GM21360 (cell line): ENCODE data around the gene NYAP2.
A peak's percentile ranks its signal among the peaks of the same experiment; 100 is the strongest.

Experiments
- ATAC-seq: cut with Tn5 transposase; IDR thresholded peaks from one replicate; pipeline ENCODE4 v1.9.1; 2021; ENCODE audit warnings: mild to moderate bottlenecking, moderate library complexity; ENCODE audit not compliant: unreplicated experiment

The NYAP2 gene

DNA sequence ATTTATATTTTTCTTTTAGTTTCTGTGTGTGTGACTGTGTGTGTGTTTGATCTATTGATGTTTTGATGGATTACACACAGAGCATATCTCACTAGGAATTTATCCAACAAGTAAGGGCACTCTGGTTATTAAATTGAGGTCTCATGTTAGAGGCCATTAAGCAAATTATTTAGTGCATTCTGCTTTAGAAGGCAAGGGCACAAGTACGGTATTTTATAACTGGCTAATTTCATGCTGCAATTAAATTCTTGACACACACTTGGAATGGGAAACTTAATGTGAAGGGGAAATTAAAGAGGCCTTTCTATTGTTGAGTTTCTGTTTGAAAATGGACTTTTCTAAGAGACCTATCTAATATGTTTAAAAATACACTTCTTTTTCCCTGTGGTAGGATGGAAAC is 25.8 kb downstream of the NYAP2 start:
- ATAC-seq = no peak

GRCh38 chr2:225428360-225428759 is 28.9 kb downstream of the NYAP2 start:
- no peak for ATAC-seq

GRCh38 chr2:225429717-225430116 is 30.2 kb downstream of the NYAP2 start:
- no peak for ATAC-seq

GRCh38 chr2:225431105-225431863 is 31.8 kb downstream of the NYAP2 start:
- no peak for ATAC-seq

GRCh38 chr2:225434014-225434413 is 34.5 kb downstream of the NYAP2 start:
- no peak for ATAC-seq

DNA sequence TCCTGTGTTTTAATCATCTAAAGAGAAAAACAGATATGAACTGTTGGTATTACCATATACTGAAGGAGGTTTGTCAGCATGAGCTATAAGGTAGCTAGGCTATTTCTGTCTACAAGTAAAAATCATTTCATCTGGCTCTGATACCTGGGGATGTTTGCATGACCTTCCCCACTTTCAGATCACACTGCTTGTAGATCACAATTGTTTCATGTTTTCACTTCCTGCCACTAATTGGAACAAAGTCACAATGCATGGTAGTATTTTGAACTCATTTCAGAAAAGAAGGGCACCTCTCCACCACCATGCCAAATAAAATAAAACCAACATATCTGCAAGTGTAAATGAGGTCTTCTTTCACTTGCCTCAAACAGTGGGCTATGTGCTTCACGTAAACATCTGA is 37.8 kb downstream of the NYAP2 start:
- ATAC-seq = peak; percentile 50

- ATAC-seq = no peak
Measured at GRCh38 chr2:225438248-225438647, 38.7 kb downstream of the NYAP2 start.

GRCh38 chr2:225452677-225453076 is 53.2 kb downstream of the NYAP2 start:
- ATAC-seq = no peak

DNA sequence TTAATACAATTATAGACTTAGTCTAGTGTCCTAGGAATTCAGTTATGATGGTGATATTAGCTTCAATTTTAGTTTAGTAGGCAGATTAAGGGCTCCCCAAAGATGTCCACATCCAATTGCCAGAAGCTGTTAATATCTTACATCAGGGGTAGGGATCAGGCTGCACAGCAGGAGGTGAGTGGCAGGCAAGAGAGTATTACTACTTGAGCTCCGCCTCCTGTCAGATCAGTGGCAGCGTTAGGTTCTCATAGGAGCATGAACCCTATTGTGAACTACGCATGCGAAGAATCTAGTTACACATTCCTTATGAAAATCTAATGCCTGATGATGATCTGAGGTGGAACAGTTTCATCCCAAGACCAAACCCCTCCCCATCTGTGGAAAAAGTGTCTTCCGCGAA is 54.9 kb downstream of the NYAP2 start:
- no peak for ATAC-seq

- no peak for ATAC-seq
Measured at GRCh38 chr2:225456619-225457260, 57.2 kb downstream of the NYAP2 start.

DNA sequence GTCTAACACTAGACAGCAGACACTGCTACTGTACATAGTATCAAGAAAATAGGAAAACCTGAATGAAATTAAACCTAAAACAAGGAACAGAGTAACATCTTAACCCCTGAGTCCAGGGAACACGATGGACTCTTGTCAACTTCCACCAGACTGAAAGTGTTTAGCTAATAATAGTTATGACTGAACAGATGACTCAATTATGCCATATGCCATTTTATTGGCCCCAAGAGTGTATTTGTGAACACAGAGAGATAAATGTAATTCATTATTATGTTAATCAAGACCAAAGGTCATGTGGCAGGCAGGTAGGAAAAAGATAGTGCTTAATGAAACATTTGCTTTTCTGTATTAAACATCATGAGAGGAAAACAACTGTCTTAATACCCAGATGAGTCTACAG is 58.0 kb downstream of the NYAP2 start:
- no peak for ATAC-seq

DNA sequence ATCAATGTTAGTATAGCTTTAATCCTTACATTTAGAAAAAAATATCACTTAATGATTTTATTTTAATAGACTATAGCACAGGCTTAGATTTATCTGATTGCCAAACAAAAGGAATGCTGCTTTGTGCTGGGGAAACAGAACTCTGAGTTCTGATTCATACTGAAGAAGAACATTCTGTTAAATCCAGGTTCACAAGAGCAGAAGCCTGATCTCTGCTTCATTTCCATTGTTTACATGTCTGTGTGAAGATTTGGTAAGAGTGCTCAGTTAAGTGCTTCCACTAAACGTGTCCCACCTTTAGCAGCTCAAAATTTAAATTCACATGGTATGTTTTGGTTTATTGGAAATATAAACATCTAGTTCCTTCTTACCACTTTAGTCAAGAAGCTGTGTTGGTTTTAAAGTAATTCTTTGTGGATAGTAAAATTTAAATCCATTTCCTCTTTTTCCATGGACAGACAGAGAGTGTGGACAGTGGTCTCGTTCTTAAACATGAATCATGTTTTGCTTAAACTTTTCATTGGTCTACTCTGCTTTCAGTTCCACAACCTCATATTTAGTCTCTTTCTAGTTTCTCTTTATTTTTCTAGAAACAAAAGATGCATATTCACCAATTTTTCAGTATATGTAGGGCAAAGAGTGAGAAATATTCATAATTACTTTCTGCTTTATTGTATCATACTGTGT is 59.1 kb downstream of the NYAP2 start:
- ATAC-seq = no peak

DNA sequence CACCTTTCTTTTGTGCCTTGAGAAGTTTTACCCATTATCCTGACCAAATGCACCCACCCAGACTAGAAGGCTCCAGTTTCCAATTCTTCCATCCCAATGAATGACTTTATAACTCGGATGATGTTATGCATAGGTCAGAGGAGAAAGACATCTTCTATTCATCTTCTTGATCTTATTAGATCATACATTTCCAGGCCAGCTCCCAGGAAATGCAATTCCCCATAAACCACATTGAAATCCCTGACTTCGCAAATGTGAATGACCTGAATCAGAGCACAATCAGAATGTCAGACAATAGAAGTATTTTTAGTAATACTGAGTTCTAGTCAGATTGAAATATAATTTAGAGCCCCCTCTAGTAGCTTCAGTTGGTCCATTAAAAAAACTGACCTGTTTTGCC is 62.9 kb downstream of the NYAP2 start:
- no peak for ATAC-seq

- no peak for ATAC-seq
Measured at GRCh38 chr2:225462945-225463344, 63.4 kb downstream of the NYAP2 start.

DNA sequence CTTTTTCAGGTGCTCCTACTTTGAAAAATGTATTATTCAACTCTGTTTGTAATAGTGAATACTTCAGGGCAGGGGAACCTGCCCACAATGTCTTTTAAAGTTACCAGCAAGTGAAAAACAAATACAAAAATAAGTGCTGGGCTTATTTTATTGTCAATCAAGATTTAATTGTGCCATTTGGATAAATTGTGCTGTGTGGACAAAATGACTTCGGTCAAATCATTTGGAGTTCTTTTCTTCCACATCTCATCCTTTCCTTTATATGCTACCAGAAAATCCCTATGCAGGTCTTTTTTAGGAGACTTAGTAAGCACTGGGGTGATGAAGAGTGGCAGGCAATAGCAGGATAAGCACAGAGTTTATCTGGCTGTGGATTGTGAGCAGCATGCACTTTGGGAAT is 63.9 kb downstream of the NYAP2 start:
- ATAC-seq = no peak

DNA sequence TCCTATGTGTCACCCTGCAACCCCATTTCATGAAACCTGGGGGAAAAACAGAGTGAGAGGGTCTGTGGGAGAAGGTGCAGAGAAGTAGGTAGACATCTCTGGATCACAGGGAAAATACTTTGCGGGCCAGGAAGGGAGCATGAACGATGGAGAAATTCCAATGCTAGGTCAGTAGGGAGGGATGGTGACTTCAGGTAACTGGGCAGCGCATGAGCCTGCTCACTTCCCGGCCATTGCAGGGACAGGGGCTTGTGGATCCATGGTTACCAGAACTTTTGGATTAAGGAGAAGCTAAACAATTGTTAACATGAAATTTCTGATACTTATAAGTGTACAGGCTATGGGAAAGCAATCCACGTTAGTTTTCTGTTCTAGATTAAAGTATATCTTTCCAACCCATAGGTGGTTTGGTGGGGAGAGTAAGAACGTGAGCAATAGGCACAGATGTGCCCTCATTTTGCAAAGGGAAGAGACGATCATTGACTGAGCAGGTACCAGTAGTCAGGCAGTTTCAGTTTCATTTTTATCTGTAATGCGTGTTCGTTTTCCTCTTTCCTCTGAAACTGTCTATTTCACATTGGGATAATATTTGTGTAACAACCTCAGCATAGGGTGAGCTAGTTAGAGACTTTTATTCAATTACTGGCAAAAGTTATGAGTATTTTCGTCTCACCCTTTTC is 65.0 kb downstream of the NYAP2 start:
- peak; percentile 90 for ATAC-seq

GRCh38 chr2:225465827-225466226 is 66.3 kb downstream of the NYAP2 start:
- ATAC-seq = no peak

- ATAC-seq = no peak
Measured at GRCh38 chr2:225466891-225467604, 67.5 kb downstream of the NYAP2 start.

DNA sequence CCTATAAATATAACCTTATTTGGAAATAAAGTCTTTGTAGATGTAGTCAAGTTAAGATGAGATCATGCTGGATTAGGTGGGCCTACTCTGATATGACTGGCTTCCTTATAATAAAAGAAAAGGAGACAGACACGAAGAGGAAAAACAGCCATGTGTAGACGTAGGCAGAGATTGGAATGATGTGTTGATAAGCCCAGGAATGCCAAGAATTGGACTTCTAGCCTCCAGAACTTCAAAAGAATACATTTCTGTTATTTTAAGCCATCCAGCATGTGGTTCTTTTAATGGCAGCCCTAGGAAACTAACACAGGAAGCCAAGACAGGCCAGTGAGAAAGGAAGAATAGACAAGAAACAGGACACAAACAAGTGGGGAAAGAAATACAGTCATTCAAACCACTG is 68.6 kb downstream of the NYAP2 start:
- ATAC-seq = no peak

DNA sequence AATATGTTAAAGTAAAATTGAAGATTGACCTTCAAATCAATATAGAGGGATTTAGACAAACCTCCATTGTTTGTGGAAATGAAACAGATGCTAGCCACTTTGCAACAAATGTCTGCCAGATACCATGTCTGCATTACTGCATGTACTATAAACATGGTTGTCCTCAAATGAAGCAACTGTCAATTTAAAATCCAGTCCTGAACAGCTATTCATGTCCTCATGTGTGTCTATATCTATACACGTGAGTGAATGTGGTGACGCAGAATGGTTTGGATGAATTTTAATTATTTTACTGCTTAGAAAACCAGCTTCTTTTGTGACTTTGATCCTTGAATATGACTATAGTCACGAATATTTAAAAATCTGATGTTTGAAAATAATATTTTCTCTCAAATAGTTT is 71.5 kb downstream of the NYAP2 start:
- no peak for ATAC-seq

DNA sequence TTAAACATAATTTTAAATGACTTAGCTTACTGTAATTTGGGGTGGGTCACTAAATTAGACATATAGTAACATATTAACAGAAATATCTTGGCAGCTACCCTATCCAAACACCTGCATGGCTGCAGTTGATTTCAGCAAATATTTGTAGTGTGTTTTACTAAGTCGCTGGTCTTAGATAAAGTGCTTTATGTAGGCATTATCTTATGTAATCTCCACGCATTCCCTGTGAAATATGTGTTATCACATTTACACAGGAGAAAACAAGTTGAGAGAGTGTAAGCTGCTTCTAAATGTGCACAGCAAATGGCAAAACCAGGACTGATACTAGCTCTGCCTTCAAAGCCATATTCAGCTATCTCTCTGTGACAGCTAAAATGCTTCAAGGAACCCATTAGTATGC is 72.0 kb downstream of the NYAP2 start:
- ATAC-seq = no peak
